Inflammatory macrophage (primary cell): Measurements from ENCODE around the gene RBM41.
A peak's percentile ranks its signal among the peaks of the same experiment; 100 is the strongest.
"Not testable (repeated sequence)": the region's sequence is repeated elsewhere in the genome, so short reads cannot be mapped to it uniquely, and the experiment has no call there.

Experiments
- DNase-seq, 2 donors: peaks; one replicate each; pipeline ENCODE4 v3.0.0-alpha.2; 2020 to 2022
- total RNA-seq, 18 experiments: gene quantifications; one replicate each; lab custom pipeline; 2026; ENCODE audit warnings: mixed read lengths in 6 of 18, inconsistent platforms in 2 of 18; lab: John Stamatoyannopoulos, UW

The RBM41 gene
- total RNA-seq = 6.1 to 30.9 (median 19.0) reads per million in 18 experiments

DNA sequence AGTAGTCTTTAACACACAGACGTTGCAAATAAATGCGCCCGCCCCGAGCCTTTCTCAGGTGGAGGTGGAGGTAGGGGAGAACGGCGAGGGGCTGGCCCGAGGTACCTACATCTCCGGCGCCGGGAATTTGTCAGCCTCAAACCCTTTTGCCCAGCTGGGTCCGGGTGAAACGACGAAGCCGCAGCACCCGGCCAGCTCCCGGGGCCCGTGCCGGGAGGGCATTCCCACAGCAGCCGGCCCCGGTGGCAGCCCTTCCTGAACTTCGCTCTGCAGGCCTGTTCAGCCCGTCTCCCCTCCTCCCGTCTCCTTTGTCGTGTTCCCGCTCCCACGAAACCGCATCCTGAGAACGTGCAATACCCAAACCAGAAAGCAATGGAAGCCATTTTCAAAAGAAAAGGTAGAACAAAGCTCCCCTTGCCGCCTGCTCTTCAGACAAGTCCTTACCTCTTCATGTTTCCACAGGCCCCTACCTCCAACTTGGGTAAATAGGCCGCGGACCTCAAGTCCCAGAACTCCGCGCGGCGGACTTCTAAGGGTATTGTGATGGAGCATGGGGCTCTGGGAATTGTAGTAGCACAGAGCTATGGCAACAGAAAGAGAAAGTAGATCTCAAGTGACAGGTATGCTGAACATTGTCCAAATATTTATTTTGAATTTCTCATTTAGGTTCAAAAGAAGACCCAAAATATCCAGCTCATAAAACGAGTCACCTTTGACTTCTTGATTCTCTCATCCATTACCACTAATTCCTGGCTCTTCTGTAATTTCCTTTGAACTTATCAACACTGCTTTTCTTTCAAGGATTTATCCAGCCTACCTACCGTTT lies at the start of gene RBM41:
Gene RBM41, minus strand, starts transcription at position 501 of the 826 bp plus-strand sequence. Its CDS starts 49 bp downstream, at position 452.
- DNase-seq = peak; percentile 66 to 71

DNA sequence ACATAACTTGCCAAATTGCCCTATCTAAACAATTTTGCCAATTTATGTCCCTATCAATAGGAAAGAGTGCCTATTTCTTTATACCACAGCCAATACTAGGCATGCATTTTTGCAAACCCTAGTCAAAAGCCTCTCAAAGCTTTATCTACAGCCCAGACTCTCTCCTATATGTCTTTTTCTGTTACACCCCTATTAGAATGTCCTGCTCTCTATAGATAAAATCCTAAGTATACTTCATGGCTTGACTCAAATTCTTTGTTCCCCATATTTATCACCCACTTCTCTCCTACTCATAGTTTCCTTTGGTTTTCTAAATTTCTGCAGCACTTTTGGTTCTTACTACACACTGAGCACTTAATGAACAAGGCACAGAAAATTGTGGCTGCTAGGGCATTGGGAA lies 49.6 kb upstream of the RBM41 start:
- no peak for DNase-seq

DNA sequence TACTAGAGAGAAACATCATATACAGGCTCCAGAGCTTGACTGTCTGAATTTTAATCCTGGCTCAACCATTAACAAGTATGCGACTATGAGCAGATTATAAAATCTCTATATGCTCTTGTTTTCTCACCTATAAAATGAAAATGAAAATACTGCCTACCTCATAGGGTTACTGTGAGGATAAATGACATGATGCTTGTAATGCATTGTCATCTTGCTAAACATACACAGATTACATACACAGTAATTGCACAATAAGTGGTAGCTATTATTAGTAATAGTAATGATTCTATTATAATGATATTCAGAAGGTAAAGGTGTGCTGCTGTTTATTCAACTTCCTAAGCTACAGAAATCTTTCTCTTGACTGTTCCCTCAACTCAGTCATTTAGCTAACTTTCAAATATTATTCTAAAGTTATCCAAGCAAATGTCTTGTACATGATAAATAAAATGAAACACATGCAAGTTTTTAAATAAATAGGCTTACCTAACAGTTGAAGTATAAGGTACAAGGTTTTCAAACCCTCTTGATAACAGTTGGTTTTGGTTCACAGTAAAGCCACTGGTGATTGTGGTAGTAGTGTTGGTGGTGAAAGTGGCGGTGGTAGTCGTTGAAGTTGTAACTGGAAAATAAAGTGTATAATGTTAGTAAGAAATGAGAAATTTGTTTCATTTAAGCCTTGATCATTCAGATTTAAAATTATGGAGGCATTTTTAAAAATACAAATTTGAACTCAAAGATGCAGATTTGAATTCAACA lies 48.7 kb upstream of the RBM41 start:
- DNase-seq = no peak

DNA sequence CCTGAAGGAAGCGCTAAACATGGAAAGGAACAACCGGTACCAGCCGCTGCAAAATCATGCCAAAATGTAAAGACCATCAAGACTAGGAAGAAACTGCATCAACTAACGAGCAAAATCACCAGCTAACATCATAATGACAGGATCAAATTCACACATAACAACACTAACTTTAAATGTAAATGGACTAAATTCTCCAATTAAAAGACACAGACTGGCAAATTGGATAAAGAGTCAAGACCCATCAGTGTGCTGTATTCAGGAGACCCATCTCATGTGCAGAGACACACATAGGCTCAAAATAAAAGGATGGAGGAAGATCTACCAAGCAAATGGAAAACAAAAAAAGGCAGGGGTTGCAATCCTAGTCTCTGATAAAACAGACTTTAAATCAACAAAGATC lies 39.0 kb upstream of the RBM41 start:
- DNase-seq = not testable (repeated sequence)

DNA sequence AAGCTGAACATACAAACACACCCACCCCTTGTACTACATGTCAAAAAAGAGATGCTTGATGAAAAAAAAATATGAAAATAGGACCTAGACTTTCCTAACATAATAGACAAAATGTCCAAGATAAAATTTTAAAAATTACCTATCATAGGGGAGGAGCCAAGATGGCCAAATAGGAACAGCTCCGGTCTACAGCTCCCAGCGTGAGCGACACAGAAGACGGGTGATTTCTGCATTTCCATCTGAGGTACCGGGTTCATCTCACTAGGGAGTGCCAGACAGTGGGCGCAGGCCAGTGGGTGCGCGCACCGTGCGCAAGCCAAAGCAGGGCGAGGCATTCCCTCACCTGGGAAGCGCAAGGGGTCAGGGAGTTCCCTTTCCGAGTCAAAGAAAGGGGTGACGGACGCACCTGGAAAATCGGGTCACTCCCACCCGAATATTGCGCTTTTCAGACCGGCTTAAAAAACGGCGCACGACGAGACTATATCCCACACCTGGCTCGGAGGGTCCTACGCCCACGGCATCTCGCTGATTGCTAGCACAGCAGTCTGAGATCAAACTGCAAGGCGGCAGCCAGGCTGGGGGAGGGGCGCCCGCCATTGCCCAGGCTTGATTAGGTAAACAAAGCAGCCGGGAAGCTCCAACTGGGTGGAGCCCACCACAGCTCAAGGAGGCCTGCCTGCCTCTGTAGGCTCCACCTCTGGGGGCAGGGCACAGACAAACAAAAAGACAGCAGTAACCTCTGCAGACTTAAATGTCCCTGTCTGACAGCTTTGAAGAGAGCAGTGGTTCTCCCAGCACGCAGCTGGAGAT lies 37.2 kb upstream of the RBM41 start:
- DNase-seq = not testable (repeated sequence)

DNA sequence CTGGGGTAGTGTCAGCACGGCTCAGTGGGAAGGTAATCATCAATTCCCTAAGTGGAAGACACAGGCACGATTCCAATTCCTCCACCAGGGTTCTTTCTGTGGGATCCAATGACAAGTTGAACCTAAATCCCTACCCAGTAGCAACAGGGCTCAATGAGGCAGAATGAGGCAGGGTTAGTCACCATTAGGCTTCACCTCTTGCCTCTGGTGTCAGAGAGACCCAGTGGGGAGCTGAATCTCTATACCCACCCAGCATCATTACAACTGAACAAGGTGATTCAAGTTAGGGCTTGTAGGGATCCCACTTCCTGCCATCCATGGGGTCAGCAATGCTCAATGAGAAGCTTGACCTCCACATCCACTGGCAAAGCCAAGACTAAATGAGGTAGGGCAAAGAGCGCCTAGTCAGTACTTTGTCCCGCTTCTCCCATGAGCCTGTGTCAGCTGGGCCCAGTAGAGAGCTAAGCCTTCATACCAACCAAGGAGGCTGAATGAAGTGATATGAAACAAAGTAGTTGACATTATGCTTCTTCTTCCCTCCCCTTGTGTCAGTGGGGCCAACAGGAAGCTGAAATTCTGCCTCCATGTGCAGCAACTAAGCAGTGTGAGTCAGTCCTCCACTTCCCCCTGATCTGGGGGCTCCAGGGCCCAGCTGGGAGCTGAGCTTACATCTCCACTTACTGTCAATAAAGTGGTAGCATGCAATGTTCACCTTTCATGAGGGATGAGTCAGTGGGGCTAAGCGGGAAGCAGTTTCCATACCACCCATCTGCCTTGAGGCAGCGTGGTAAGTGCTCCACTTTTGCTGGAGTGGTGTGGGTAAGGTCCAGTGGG lies 36.4 kb upstream of the RBM41 start:
- peak; percentile 14 to 40 for DNase-seq

DNA sequence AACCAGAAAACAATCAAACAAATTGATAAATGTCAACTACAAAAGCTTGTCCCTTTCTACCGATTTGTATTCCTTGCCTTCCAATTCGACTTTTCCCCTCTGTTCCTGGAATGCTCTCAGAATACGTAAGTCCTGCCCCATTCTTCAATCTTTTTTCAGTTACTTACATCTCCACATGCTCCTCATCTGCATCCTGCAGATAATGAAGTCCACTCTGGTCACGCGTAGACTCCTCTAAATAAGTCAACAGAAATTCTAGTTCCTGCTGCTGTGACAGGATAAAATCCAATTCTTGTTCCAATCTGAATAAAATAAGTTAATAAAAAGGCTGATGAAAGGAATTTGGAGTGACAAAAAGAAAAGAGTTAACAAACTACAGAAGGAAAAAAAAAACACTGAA lies 34.4 kb upstream of the RBM41 start:
- DNase-seq = no peak

DNA sequence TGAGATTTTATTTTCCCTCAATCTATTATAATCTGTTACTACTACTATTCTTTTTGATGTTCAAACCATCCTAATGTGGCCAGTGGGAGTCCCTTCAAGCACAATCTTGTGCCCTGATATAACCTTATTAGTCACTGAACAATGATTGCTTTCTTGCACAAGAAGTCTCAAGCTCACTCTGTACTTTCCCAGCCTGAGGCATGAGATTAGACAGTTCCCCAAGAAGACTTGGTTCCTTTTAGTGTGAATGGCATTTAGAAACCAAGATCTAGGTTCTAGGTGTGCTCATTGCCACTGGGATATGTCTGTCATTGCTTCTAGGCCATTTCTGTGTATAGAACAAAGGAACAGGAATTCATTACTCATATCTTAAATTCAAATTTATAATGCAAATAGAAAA lies 28.0 kb upstream of the RBM41 start:
- peak; percentile 53 to 55 for DNase-seq

DNA sequence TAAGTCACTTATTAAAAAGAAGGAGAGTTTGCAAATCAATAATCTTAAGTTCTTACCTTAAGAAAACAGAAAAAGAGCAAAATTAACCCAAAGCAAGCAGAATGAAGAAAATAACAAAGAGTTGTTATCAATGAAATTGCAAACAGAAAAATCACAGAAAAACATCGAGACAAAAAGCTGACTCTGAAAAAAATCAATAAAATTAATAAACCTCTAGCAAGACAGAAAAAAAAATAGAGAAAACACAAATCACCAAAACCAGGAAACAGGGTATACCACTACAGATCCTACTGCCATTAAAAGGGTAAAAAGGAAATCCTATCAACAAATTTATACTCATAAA lies 17.3 kb upstream of the RBM41 start:
- DNase-seq = no peak

DNA sequence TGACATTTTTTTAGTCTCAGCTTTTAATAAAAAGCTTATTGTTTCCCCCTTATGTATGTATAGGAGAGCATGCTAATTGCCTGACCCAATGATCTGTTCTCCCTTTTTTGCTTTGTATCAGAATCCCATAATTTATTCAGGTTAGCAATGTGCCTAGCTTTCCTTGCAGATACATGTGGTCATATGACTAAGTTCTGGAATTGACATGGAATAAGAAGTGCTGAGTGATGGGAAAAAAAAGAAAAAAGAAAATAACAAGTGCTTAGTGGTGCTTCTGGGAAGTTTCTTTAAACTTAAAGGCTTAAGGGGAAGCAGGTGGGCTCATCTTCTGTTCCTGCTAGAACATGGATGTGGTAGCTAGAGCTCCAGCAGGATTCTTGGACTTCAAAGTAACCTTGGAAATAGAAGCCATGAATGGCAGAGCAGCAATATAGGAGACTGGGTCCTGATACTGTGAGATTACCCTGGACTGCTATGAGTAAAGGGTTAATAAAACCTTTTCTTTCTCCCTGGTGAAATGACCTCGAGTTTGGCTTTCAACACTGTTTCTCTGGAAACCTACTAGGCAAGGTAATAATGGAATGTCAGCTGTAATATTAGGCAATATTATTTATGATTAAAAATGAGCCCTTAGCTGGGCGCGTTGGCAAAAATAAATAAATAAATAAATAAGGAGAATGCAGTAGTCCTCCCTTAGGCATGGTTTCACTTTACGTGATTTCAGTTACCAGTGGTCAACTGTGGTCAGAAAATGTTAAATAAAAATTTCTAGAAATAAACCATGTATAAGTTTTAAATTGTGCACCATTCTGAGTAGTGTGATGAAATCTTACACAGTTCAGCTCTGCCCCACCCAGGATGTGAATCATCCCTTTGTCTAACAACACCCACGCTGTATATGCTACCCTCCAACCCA lies 16.7 kb upstream of the RBM41 start:
- peak; percentile 37 to 48 for DNase-seq

DNA sequence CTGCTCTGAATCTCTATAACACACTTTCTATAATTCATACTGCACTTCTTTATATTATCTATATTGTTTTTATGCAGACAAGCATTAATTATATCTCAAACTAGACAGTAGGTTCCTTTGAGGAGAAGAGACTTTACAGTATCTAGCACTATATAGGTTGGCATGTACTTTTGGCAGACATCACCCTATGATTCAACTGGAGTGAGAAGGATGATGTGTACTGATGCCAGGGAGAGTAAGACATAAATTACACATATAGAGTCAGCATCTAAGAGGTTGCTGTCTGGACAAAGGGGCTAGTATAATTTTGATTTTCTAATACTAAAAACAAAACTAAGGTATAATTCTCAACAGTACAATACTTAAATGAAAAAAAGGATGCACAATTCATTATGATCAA lies 5.1 kb upstream of the RBM41 start:
- no peak for DNase-seq

DNA sequence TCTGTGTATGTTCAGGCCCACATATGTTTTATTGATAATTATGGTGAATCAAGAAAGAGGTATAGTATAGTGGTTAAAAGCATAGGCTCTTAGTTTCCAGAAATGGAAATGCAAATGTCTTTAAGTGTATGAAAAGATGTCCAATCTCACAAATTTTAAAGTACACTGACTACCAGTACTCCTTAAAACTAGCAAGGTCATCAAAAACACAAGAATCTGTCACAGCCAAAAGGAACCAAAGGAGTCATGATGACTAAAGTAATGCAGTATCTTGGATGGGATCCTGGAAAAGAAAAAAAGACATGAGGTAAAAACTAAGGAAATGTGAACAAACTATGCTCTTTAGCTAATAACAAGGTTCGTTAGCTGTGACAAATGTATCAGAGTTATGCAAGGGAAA lies 661 bp upstream of the RBM41 start:
- DNase-seq = no peak

DNA sequence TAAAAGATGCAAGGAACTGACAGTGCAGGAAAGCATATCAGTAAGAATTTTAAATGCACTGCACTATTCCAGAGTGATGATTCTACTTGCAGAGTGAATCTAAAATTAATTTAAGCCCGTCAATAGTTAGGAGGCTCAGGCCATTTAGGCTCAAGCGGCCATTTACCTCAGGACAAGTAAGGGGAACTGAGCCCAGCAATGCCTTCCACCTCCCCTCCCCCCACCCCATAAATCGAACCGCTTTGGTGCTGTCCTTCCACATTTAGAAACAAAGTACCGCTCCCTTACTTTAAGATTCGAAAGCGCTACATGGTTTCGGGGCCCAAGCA lies 665 bp downstream of the RBM41 start:
- DNase-seq = peak; percentile 4 to 9

DNA sequence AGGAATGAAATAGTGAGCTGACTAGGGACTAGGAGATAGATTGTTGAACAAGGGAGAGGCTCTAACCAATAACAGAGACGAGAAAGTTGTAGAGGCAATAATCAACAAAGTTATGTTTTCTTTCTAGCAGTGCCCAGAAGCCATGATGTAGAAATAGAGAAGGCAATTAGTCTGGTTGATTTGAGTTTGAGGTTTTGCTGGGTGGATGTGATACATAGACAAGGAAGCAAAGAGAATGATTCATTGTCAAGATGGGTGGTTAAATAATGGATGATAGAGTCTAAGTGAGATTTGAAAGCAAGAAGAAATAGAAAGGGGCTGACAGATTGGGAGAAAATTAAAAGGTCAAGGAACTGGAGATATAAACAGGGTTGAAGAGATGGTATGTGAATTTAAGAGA lies 11.2 kb downstream of the RBM41 start:
- no peak for DNase-seq

DNA sequence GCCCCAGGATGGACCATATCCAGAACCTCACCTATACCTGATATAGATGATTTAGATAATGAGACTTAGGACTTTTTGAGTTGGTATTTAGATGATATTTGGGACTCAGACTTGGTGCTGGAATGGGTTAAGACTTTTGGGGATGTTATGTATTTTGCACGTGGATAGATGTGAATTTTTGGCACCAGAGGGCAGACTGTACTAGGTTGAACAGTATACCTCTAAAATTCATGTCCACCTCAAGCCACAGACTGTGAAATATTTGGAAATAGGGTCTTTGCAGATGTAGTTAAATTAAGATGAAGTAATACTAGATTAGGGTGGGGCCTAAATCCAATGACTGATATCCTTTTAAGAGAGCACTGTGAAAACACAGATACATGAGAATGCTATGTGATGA lies 15.6 kb downstream of the RBM41 start:
- no peak for DNase-seq

DNA sequence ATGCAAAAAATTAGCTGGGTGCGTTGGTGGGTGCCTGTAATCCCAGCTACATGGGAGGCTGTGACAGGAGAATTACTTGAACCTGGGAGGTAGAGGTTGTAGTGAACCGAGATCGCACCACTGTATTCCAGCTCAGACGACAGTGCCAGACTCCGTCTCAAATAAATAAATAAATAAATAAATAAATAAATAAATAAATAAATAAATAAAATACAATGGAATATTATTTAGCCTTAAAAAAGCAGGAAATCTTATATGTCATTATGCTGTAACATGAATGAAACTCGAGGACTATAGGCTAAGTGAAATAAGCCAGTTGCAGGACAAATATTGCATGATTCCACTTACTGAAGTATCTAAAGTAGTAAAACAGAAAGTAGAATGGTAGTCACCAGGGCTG lies 42.5 kb downstream of the RBM41 start:
- no peak for DNase-seq

DNA sequence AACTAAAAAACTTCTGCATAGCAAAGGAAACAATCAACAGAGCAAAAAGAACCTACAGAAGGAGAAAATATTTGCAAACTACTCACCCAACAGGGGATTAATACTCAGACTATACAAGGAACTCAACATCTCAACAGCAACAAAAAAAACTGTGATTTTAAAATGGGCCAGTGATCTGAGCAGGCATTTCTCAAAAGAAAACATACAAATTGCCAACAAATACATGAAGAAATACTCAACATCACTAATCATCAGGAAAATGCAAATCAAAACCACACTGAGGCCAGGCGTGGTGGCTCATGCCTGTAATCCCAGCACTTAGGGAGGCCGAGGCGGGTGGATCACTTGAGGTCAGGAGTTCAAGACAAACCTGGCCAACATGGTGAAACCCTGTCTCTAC lies 60.9 kb downstream of the RBM41 start:
- DNase-seq = not testable (repeated sequence)

DNA sequence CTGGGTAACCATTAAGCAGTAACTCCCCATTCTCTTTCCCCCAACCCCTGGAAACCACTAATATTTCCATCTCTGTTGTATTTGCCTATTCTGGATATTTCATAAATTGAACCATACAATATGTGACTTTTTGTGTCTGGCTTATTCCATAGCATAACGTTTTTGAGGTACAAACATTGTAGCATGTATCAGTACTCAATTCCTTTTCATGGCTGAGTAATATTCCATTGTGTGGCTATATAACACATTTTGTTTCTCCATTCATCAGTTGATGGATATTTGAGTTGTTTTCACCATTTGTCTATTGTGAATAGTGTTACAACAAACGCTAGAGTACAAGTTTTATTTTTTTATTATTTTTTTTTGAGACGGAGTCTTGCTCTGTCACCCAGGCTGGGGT lies 63.6 kb downstream of the RBM41 start:
- DNase-seq = no peak

DNA sequence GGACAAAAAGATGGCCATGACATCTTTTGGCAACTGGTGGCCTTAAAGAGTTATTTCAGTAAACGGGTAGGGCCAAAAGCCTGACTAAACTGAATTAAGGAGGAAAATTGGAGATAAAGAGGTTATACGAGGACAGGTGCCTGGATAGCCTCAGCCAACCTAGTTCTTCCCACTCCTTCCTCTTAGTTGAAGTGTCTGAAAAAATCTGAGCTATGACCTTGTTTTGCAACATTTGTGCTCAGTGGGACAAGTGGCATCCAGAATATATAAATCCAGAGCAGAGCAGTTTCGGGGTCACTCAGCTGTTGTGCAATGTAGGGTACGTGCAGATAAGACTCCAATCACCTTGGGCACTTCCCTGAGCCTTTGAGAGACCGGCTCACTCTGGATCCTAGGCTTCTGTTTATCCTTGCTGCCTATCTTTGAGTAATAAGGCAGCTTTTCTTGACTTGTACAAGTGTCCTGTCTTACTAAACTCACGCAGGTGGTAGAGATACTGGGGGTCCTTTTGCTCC lies 68.4 kb downstream of the RBM41 start:
- no peak for DNase-seq

DNA sequence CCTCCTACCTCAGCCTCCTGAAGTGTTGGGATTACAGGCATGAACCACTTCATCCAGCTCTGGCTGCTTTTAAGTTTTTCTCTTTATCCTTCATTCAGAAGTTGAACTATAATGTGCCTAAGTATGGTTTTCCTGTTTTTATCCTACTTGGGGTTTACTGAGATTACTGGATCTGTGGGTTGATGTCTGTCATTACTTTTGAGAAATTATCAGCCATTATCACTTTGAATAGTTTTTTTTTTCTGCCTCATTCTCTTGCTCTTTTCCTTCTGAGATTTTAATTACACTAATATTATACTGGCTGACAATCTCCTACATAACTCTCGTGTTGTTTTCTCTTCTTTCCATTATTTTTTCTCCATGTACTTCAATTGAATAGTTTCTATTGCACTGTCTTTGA lies 71.0 kb downstream of the RBM41 start:
- no peak for DNase-seq

DNA sequence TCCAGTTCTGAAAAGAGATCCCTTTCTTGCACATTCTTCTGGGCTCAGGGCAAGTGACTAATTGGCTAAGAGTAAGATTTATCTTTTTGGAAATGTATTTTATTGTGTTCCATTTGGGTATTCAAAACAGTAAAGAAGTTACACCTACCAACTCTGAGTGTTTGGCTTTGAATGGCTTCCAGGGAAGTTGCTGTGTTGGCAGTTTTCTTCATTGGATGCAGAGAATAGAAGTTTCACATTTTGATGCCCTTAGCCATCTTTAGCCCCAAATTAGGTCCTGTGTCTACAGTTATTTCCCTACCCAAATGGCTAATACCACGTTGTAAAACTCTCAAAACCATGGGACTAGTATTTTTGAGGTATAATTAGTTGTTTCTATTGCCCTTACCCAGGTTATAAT lies 88.9 kb downstream of the RBM41 start:
- DNase-seq = no peak
